ENCODE results near the gene WDR77. TPM values are rescaled to one million over a fixed set of nuclear protein-coding genes. Genes with fewer than 3 reads are reported as not detected.

The WDR77 gene
- total and polyA plus RNA-seq, 2 of the 4 experiments (the other 2 are of a cell fraction): 80.8 to 87.0 TPM

DNA sequence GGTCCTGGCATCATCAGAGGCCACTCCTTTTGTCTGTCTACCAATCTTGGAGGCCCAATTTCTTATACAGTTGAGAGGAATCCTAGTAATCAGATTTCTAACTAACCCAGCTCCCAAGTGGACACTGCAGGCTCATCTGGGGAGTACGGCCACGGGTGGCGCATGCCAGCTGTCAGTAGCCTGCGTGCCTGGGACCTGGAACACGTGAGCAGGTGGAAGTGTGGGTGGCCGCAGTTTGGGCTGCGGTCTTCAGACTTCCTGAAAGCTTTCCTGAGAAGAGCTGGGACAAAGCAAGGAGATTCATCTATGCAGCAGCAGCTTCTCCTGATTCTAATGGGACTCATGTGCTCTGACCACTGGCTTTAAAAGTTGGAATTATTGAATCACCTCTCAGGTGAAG, 42.0 kb upstream of the WDR77 start:
- H3K9ac ChIP-seq (ENCODE audit: low read depth, low read length): no peak overlapping the region
- H2AFZ ChIP-seq (replicated peaks; ENCODE audit: low read length, poor library complexity): no peak overlapping the region
- no TSS peak for BruUV-seq (replicated peaks)
- TF ChIP-seq, protein P1, sequence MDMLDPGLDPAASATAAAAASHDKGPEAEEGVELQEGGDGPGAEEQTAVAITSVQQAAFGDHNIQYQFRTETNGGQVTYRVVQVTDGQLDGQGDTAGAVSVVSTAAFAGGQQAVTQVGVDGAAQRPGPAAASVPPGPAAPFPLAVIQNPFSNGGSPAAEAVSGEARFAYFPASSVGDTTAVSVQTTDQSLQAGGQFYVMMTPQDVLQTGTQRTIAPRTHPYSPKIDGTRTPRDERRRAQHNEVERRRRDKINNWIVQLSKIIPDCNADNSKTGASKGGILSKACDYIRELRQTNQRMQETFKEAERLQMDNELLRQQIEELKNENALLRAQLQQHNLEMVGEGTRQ (IDR thresholded peaks at IDR 0.05; ENCODE audit: low read depth, low read length): no peak
- no peak for TF ChIP-seq BHLHE40 (IDR thresholded peaks at IDR 0.05; ENCODE audit: low read depth, low read length)
- no peak for TF ChIP-seq CEBPB (IDR thresholded peaks at IDR 0.05; ENCODE audit: low read depth, low read length)
- H2BK20ac ChIP-seq (ENCODE audit: low read depth, low read length): no peak overlapping the region
- no peak overlapping the region for H3K4me2 ChIP-seq (ENCODE audit: low read depth, low read length)
- H2BK15ac ChIP-seq (ENCODE audit: low read depth, low read length): no peak overlapping the region
- ChIA-PET CTCF (interaction anchor here (0.8 to 1.3 kb wide), 2 partner anchors 13 to 26 kb away, joined by 3 read pairs; no protein-coding TSS in a partner anchor), POLR2A (ENCODE audit: unreplicated experiment) (no interaction called here)
- no peaks in the 10 kb centered on the region for H4K20me1 ChIP-seq (ENCODE audit: insufficient read depth, low read length)
- WGBS, 2 experiments (ENCODE audit: extremely low coverage in 2 of 2, insufficient read length in 1 of 2): no CpG with 5 or more reads among the region's 7 CpGs
- no peak overlapping the region for H4K91ac ChIP-seq (ENCODE audit: insufficient read depth, low read depth, low read length)
- no peak overlapping the region for H4K8ac ChIP-seq (ENCODE audit: low read depth in 2 of 2, low read length in 2 of 2)
- H3K9me3 ChIP-seq (ENCODE audit: control insufficient read depth, insufficient read depth, low read length): no peaks in the 10 kb centered on the region
- no peaks in the 10 kb centered on the region for H3K4me1 ChIP-seq (ENCODE audit: control insufficient read depth, insufficient read depth, low read length)
- no peak overlapping the region for H2BK120ac ChIP-seq (ENCODE audit: low read depth, low read length)
- no peak overlapping the region for H3K27ac ChIP-seq (ENCODE audit: insufficient read depth, low read length)
- dilution Hi-C loops (cut with HindIII; ENCODE audit: low sequenced_read_pairs, unreplicated experiment) (no loop called here), intact Hi-C loops (cut with micrococcal nuclease) (no loop called here), in situ Hi-C loops (cut with MboI; ENCODE audit: low sequenced_read_pairs) (loop anchor here (25.0 kb wide), 1 partner anchor 871 kb away; no protein-coding TSS in a partner anchor)
- H2AK5ac ChIP-seq (ENCODE audit: low read depth, low read length): no peak overlapping the region
- H4K5ac ChIP-seq (ENCODE audit: low read depth, low read length): no peak overlapping the region
- no peak overlapping the region for H2AK9ac ChIP-seq (replicated peaks; ENCODE audit: low read depth, low read length, poor library complexity)
- H3K23ac ChIP-seq (ENCODE audit: low read depth, low read length): no peak overlapping the region
- H2BK5ac ChIP-seq (ENCODE audit: low read depth, low read length, poor library complexity, severe bottlenecking): no peak overlapping the region
- H3K9me1 ChIP-seq (ENCODE audit: insufficient read depth, low read length): no peaks in the 10 kb centered on the region
- no peak for ATAC-seq (ENCODE audit: low read depth)
- no peaks in the 10 kb centered on the region for H3K79me1 ChIP-seq (ENCODE audit: low read depth in 1 of 2, low read length in 2 of 2)
- H3K4ac ChIP-seq (ENCODE audit: low read depth, low read length): no peak overlapping the region
- DNase-seq: no peak
- no peak overlapping the region for H3K14ac ChIP-seq (replicated peaks; ENCODE audit: low read depth, low read length)
- no peak overlapping the region for H3K4me3 ChIP-seq (ENCODE audit: insufficient read depth, low read depth, low read length)
- H3K27me3 ChIP-seq (ENCODE audit: control insufficient read depth, insufficient read depth, low read length): peaks cover 12% of the 10 kb centered on the region
- H3K36me3 ChIP-seq (ENCODE audit: control insufficient read depth, insufficient read depth, low read length): no peaks in the 10 kb centered on the region
- H3K18ac ChIP-seq (ENCODE audit: low read depth, low read length): no peak overlapping the region
- no peak overlapping the region for H3K56ac ChIP-seq (ENCODE audit: extremely low read depth, insufficient read depth, low read length)

All from IMR-90 (cell line).